Activated B cell treated with CpG ODN at 0.5 μM for 24 hours (primary cell): ENCODE results near the gene CALU. TPM values are rescaled to one million over a fixed set of nuclear protein-coding genes. Genes with fewer than 3 reads are reported as not detected.

ENCODE experiments used
- ATAC-seq: fragments of 200-7000 bp; cut with Tn5 transposase; one replicate; pipeline ENCODE4 v1.10.0; 2021; ENCODE audit warnings: low read depth, mild to moderate bottlenecking, moderate library complexity
- CTCF ChIA-PET: fragments of 350-600 bp; sonication (Branson Sonifier 250); formaldehyde crosslinking; loops from one replicate; lab custom pipeline; 2021; ENCODE audit warnings: antibody characterized with exemption; lab: Charles Lee
- POLR2A ChIA-PET: fragments of 350-600 bp; sonication (Branson Sonifier 250); formaldehyde crosslinking; loops from one replicate; lab custom pipeline; 2021; ENCODE audit warnings: antibody characterized with exemption; lab: Charles Lee
- DNase-seq: peaks from one replicate; pipeline ENCODE4 v3.0.0; 2022
- H3K27ac Mint-ChIP-seq: one replicate; pipeline ENCODE4 v1.8.0; 2020; ENCODE audit warnings: mixed read lengths
- H3K27me3 Mint-ChIP-seq: one replicate; pipeline ENCODE4 v1.8.0; 2021; ENCODE audit warnings: mixed read lengths
- H3K36me3 Mint-ChIP-seq: one replicate; pipeline ENCODE4 v1.8.0; 2021; ENCODE audit warnings: low read depth, mixed read lengths
- H3K4me1 Mint-ChIP-seq: one replicate; pipeline ENCODE4 v1.8.0; 2021; ENCODE audit warnings: mixed read lengths
- H3K4me3 Mint-ChIP-seq: one replicate; pipeline ENCODE4 v1.8.0; 2020; ENCODE audit warnings: mild to moderate bottlenecking, mixed read lengths
- H3K9me3 Mint-ChIP-seq: one replicate; pipeline ENCODE4 v1.8.0; 2020; ENCODE audit warnings: mixed read lengths
- intact Hi-C: fragments of 100-400 bp; cut with micrococcal nuclease; formaldehyde crosslinking; loops from one replicate; pipeline ENCODE4 v1.15.1; 2024
- total RNA-seq: library from RNA; stranded (reverse); gene quantifications from 2 replicates; pipeline ENCODE4 v1.2.3, GENCODE V29; 2022
- TF ChIP-seq, protein P1 (sequence below): fragments of 200-600 bp; IDR thresholded peaks from one replicate; pipeline ENCODE4 v1.8.0; 2022; ENCODE audit warnings: antibody characterized with exemption, mild to moderate bottlenecking

Gene CALU
- total RNA-seq, result 14.7 and 15.4 TPM in 2 replicates

DNA sequence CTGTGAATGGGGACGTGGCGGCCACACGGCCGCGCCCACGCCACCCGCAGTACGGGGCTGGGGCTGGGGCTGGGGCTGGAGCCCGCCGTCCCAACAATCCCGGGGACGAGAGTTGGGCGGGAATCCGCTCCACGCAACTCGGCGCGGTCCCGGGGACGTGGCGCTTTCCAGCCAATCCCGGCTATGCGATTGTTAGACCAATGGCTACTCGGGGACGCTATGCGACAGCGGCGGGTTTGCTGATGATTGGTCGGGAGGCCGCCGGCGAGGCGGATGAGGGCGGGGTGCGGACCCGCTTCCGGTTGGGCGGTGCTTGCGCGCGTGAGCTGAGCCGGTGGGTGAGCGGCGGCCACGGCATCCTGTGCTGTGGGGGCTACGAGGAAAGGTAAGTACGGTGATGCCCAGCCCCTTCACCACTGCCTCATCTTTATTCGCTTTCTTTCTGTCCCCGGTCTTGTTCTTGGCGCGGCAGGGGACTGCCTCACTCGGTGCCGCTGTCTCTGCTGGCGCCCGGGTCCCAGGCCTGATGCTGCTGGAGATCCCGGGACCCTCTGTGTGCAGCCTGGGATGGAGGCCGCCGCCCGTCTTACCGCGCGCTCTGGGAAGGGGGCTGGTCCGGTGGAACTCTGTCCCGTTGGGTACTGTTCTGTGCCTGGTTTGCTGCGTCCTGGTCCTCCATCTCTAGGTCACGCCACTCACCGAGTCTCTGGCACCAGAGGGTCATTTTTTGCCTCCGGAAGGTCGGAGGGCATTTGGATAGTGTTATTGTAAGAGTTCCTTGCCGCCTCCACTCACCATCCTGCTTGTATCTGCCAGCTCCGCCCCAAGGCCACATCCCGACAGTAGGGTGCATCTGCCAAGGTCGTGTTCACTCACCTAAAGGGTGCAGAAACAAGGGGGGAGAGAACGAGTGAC is at the start of gene CALU:
TSS of gene CALU (plus strand) at position 312 of the 915 bp plus-strand sequence. CDS start 9,225 bp downstream, outside the sequence.
- intact Hi-C loops, result loop anchor here (1.0 to 10.0 kb wide), 7 partner anchors 43 to 1209 kb away; partner anchors contain the start of genes ATP6V1F, CCDC136, RBM28 and SMKR1
- no peaks in the 10 kb centered on the region for H3K27me3 Mint-ChIP-seq
- H3K4me3 Mint-ChIP-seq, result peak within 1 kb of the TSS; percentile 97

DNA sequence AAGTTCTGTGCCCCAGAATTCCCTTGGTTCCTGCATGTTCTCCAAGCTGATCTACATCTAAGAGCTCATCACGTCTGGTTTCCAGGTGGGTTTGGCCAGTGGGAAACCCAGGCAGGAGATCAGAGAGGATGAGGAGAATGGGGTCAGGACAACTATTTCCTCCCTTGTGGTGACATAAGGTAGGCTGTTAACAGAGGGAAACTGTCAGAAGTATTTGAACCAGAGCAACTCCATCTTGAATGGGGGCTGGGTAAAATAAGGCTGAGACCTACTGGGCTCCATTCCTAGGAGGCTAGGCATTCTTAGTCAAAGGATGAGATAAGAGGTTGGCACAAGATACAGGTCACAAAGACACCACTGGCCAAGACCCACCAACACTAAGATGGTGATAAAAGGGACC is 47.9 kb upstream of the CALU start:
- no peaks in the 10 kb centered on the region for H3K9me3 Mint-ChIP-seq
- CTCF ChIA-PET, result no interaction called here
- no peaks in the 10 kb centered on the region for H3K36me3 Mint-ChIP-seq
- H3K27ac Mint-ChIP-seq, result no peak overlapping the region
- no peaks in the 10 kb centered on the region for H3K4me1 Mint-ChIP-seq
- intact Hi-C loops, result no loop called here
- ATAC-seq (no peak), DNase-seq (no peak)
- POLR2A ChIA-PET, result no interaction called here
- no peak overlapping the region for H3K4me3 Mint-ChIP-seq
- TF ChIP-seq, protein P1, sequence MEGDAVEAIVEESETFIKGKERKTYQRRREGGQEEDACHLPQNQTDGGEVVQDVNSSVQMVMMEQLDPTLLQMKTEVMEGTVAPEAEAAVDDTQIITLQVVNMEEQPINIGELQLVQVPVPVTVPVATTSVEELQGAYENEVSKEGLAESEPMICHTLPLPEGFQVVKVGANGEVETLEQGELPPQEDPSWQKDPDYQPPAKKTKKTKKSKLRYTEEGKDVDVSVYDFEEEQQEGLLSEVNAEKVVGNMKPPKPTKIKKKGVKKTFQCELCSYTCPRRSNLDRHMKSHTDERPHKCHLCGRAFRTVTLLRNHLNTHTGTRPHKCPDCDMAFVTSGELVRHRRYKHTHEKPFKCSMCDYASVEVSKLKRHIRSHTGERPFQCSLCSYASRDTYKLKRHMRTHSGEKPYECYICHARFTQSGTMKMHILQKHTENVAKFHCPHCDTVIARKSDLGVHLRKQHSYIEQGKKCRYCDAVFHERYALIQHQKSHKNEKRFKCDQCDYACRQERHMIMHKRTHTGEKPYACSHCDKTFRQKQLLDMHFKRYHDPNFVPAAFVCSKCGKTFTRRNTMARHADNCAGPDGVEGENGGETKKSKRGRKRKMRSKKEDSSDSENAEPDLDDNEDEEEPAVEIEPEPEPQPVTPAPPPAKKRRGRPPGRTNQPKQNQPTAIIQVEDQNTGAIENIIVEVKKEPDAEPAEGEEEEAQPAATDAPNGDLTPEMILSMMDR, result no peak
- H3K27me3 Mint-ChIP-seq, result peaks cover 9% of the 10 kb centered on the region

More for the DNA sequence above, at the start of gene CALU:
- H3K27ac Mint-ChIP-seq, result peak within 1 kb of the TSS; percentile 88
- H3K36me3 Mint-ChIP-seq, result peaks cover 9% of the 10 kb centered on the region
- TF ChIP-seq, protein P1, result no peak
- DNase-seq (peak; percentile 89), ATAC-seq (peak; percentile 96)
- CTCF ChIA-PET, result interaction anchor here (0.9 to 1.3 kb wide), 2 partner anchors 8 to 479 kb away, joined by 3 to 4 read pairs; no protein-coding TSS in a partner anchor
- H3K4me1 Mint-ChIP-seq, result peaks cover 30% of the 10 kb centered on the region
- H3K9me3 Mint-ChIP-seq, result no peaks in the 10 kb centered on the region
- POLR2A ChIA-PET, result no interaction called here

DNA sequence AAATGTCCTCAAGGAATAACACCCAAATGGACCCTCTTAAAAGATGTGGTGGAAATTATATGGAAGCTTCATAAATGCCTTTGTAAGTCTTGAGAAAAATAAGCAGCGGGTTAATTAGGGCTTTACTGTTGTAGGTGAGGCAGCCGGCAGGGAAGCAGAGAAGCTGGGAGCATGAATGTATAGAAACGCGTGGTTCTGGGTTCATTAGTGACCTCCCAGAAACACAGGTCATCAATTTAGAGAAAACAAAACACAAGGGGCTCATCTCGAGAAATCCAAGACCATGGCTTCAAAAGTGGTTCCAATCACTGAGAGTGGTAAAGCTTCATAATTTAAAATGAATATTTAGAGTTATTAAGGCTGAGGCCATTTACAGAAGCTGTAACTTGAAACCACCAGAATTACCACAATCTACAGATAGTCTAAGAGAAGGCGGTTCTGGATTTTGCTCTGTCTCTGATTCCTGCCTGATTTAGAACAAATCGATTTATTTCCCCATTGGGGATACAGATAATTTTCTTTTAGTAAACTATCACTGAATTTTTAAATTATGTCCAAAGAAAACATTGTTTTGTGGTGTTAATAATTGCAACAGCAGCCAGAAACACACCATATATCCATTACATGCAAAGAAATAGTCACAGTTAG is 46.4 kb upstream of the CALU start:
- H3K36me3 Mint-ChIP-seq, result no peaks in the 10 kb centered on the region
- ATAC-seq (no peak), DNase-seq (no peak)
- H3K27me3 Mint-ChIP-seq, result peaks cover 22% of the 10 kb centered on the region
- no peak overlapping the region for H3K27ac Mint-ChIP-seq
- ChIA-PET CTCF (no interaction called here), POLR2A (no interaction called here)
- H3K4me3 Mint-ChIP-seq, result no peak overlapping the region
- no peaks in the 10 kb centered on the region for H3K9me3 Mint-ChIP-seq
- intact Hi-C loops, result no loop called here
- H3K4me1 Mint-ChIP-seq, result peaks cover 5% of the 10 kb centered on the region
- TF ChIP-seq, protein P1, result no peak

DNA sequence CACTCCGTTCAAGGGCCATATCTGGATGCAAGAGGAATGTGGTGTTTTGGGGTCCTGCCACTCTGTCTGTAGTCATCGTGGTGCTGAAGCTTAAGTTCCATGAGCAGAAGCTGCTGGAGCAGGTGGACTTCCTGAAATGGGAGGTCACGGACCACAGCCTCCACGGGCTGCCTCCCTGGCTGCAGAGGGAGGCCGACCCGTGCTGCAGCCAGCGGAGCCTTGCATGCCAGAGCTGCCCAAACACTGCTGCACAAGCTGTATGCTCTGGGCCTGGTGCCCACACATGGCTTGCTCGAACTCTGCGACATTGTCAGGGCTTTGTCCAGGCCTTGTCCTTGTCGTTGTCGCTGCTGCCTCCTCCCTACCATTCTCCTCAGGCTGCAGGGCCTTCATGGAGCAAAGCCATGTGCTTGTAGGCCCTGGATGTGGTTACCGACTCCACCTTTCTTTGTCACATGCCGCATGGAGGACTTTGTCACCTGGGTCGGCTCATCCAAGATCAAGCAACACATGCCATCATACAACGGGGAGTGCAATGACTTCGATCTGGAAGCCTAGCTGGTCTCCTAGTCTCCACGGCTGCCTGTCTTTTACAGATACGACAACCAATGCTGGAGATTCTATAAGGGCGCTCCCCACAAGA is 45.7 kb upstream of the CALU start:
- H3K4me1 Mint-ChIP-seq, result peaks cover 7% of the 10 kb centered on the region
- intact Hi-C loops, result no loop called here
- CTCF ChIA-PET, result no interaction called here
- H3K27me3 Mint-ChIP-seq, result peaks cover 30% of the 10 kb centered on the region
- H3K36me3 Mint-ChIP-seq, result no peaks in the 10 kb centered on the region
- no peaks in the 10 kb centered on the region for H3K9me3 Mint-ChIP-seq
- TF ChIP-seq, protein P1, result no peak
- DNase-seq (no peak), ATAC-seq (no peak)
- H3K27ac Mint-ChIP-seq, result no peak overlapping the region
- no peak overlapping the region for H3K4me3 Mint-ChIP-seq
- POLR2A ChIA-PET, result no interaction called here
